Liver (tissue), 9 donors: Measurements from ENCODE around the gene LDAH. TPM values are rescaled to one million over a fixed set of nuclear protein-coding genes. Genes with fewer than 3 reads are reported as not detected.

ENCODE experiments used
- DNase-seq: peaks from one replicate; pipeline ENCODE4 v3.0.0-alpha.2; 2017; ENCODE audit warnings: low spot score
- H3K27ac ChIP-seq, 2 donors: one replicate each; pipeline ENCODE4 v1.7.0; 2013; ENCODE audit warnings: inconsistent platforms in 2 of 2, low read length in 2 of 2, control low read depth in 1 of 2, low read depth in 1 of 2, mild to moderate bottlenecking in 1 of 2
- H3K27me3 ChIP-seq, 4 donors: one replicate each; pipeline versions ENCODE4 v1.6.1 to v1.7.0; 2013; ENCODE audit warnings: low read length in 3 of 4, inconsistent platforms in 1 of 4, mild to moderate bottlenecking in 1 of 4, moderate library complexity in 1 of 4; ENCODE audit not compliant: control insufficient read depth in 4 of 4, insufficient read depth in 4 of 4
- H3K36me3 ChIP-seq, 4 donors: one replicate each; pipeline versions ENCODE4 v1.6.1 to v1.7.0; 2013; ENCODE audit warnings: low read length in 3 of 4, mild to moderate bottlenecking in 3 of 4, low read depth in 1 of 4, moderate library complexity in 1 of 4; ENCODE audit not compliant: control insufficient read depth in 4 of 4, insufficient read depth in 3 of 4
- H3K4me1 ChIP-seq, 4 donors: one replicate each; pipeline versions ENCODE4 v1.6.1 to v1.7.0; 2013; ENCODE audit warnings: low read length in 3 of 4, mild to moderate bottlenecking in 3 of 4, moderate library complexity in 1 of 4; ENCODE audit not compliant: control insufficient read depth in 4 of 4, insufficient read depth in 4 of 4
- H3K4me3 ChIP-seq, 3 donors: one replicate each; pipeline versions ENCODE4 v1.6.1 to v1.7.0; 2013; ENCODE audit warnings: low read length in 3 of 3, control low read depth in 1 of 3, low read depth in 1 of 3, mild to moderate bottlenecking in 1 of 3
- H3K9ac ChIP-seq, 2 donors: one replicate each; pipeline ENCODE4 v1.7.0; 2013; ENCODE audit warnings: low read length in 2 of 2, mild to moderate bottlenecking in 2 of 2, moderate library complexity in 2 of 2, control low read depth in 1 of 2, low read depth in 1 of 2
- H3K9me3 ChIP-seq, 4 donors: one replicate each; pipeline versions ENCODE4 v1.6.1 to v1.7.0; 2013; ENCODE audit warnings: low read length in 3 of 4; ENCODE audit not compliant: control insufficient read depth in 4 of 4
- ATF3 ChIP-seq: IDR thresholded peaks from 2 replicates; pipeline ENCODE4 v1.6.1; 2016; ENCODE audit warnings: antibody characterized with exemption
- EGR1 ChIP-seq, 2 donors: IDR thresholded peaks; 2 replicates each; pipeline ENCODE4 v1.6.1; 2016 to 2018; ENCODE audit warnings: antibody characterized with exemption in 2 of 2, low read depth in 2 of 2
- FOXA1 ChIP-seq: IDR thresholded peaks from 2 replicates; pipeline ENCODE4 v1.6.1; 2016; ENCODE audit warnings: antibody characterized with exemption
- FOXA2 ChIP-seq: IDR thresholded peaks from 2 replicates; pipeline ENCODE4 v1.6.1; 2016; ENCODE audit warnings: antibody characterized with exemption
- GABPA ChIP-seq, 2 donors: IDR thresholded peaks in 1 of 2; conservative IDR thresholded peaks in 1 of 2; 2 replicates each; pipeline ENCODE4 v1.6.1; 2016; ENCODE audit warnings: antibody characterized with exemption in 2 of 2, mild to moderate bottlenecking in 1 of 2, moderate library complexity in 1 of 2
- HNF4A ChIP-seq, 2 donors: conservative IDR thresholded peaks; 2 replicates each; pipeline ENCODE4 v1.6.1; 2016; ENCODE audit warnings: antibody characterized with exemption in 2 of 2, mild to moderate bottlenecking in 2 of 2
- RXRA ChIP-seq, 2 donors: IDR thresholded peaks; 2 replicates each; pipeline ENCODE4 v1.6.1; 2017 to 2018; ENCODE audit warnings: antibody characterized with exemption in 2 of 2, mild to moderate bottlenecking in 1 of 2
- TAF1 ChIP-seq: conservative IDR thresholded peaks from 2 replicates; pipeline ENCODE4 v1.6.1; 2016; ENCODE audit warnings: antibody characterized with exemption, mild to moderate bottlenecking
- ZBTB33 ChIP-seq: IDR thresholded peaks from 2 replicates; pipeline ENCODE4 v1.6.1; 2016; ENCODE audit warnings: antibody characterized with exemption
- WGBS: extraction: QIAGEN DNeasy Blood & Tissue Kit; methylation state at CpG from one replicate; pipeline ENCODE4 v1.1.7; 2013; 5-methylcytosine and 5-hydroxymethylcytosine counted together
- polyA plus RNA-seq, 2 donors: library from polyadenylated mRNA; stranded (reverse) in 1 of 2; unstranded in 1 of 2; fragments of 200-250 nt in 1 of 2; fragments of >200 nt in 1 of 2; fragmentation: Nextera tagmentation in 1 of 2; extraction: Ambion mirVana in 1 of 2; gene quantifications; one replicate each; pipeline versions ENCODE4 v1.2.1 to v1.2.3, GENCODE V29; 2013 to 2015
- total RNA-seq, 2 donors: library from RNA; depleted of rRNA; stranded (reverse); fragments of >200 nt; gene quantifications; one replicate each; pipeline ENCODE4 v1.2.3, GENCODE V29; 2014
- TF ChIP-seq, protein P1 (sequence below): IDR thresholded peaks from 2 replicates; pipeline ENCODE4 v1.6.1; 2016; ENCODE audit warnings: antibody characterized with exemption, mild to moderate bottlenecking
- donor health status: healthy.
- donor health status: healthy.
- donor health status: healthy.
- donor health status: healthy.
- donor health status: healthy.

LDAH gene
- total and polyA plus RNA-seq, 4 donors = 5.8 to 17.7 (median 9.7) TPM

DNA sequence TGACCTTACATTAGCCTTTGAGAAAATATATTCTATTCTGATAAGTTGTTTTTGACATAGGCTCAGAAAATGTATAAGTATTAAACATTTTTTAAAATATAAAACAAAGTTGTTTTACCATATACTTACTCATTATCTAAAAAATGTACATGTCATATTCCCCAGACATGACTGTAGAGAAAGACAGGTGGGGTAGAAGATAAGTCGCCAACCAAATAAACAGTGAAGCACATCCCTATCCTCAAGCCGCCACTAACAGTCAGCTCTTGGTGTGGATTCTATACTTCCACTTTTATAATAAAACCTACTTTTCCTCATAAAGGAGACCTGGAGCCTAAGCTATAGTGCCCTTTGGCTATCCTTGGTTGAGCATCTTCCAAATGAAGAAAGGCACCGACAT is 129.6 kb downstream of the LDAH start:
- H3K4me3 ChIP-seq = no peak overlapping the region
- peaks cover 4 to 52% (median 40%) of the 10 kb centered on the region in 4 donors for H3K4me1 ChIP-seq
- no peak overlapping the region for H3K27ac ChIP-seq
- H3K9me3 ChIP-seq = no peaks in the 10 kb centered on the region
- 96% methylated on average over 3 of the region's 3 CpGs for WGBS
- DNase-seq = no peak
- no peaks in the 10 kb centered on the region for H3K27me3 ChIP-seq
- no peak for TF ChIP-seq ZBTB33
- peaks cover 0 to 2% (median 0%) of the 10 kb centered on the region in 4 donors for H3K36me3 ChIP-seq
- H3K9ac ChIP-seq = no peak overlapping the region

DNA sequence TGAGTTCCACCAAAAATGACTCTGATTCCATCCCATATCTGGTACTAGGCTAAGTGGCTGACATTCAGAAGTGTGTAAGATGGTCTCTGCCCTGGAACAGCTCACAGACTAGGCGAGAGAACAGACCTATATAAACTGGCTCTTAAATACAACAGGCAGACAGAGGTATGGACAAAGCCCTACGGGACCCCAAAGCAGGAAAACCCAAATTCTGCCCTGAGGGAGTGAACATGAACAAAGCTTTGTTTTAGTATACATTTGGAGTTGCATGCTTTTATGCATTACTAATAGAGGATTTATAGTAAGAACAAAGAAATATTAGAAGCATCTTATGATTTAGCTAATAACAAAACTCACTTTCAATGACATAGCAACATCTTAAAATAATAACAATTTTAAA is 130.8 kb downstream of the LDAH start:
- Histone ChIP-seq H3K4me3 (no peak overlapping the region), H3K27me3 (no peaks in the 10 kb centered on the region), H3K4me1 (peaks cover 2 to 40% (median 34%) of the 10 kb centered on the region in 4 donors), H3K9ac (no peak overlapping the region), H3K27ac (no peak overlapping the region), H3K9me3 (no peaks in the 10 kb centered on the region), H3K36me3 (peaks cover 0 to 3% (median 0%) of the 10 kb centered on the region in 4 donors)
- WGBS = 97% methylated on average over 2 of the region's 2 CpGs
- no peak for DNase-seq
- TF ChIP-seq, protein P1, sequence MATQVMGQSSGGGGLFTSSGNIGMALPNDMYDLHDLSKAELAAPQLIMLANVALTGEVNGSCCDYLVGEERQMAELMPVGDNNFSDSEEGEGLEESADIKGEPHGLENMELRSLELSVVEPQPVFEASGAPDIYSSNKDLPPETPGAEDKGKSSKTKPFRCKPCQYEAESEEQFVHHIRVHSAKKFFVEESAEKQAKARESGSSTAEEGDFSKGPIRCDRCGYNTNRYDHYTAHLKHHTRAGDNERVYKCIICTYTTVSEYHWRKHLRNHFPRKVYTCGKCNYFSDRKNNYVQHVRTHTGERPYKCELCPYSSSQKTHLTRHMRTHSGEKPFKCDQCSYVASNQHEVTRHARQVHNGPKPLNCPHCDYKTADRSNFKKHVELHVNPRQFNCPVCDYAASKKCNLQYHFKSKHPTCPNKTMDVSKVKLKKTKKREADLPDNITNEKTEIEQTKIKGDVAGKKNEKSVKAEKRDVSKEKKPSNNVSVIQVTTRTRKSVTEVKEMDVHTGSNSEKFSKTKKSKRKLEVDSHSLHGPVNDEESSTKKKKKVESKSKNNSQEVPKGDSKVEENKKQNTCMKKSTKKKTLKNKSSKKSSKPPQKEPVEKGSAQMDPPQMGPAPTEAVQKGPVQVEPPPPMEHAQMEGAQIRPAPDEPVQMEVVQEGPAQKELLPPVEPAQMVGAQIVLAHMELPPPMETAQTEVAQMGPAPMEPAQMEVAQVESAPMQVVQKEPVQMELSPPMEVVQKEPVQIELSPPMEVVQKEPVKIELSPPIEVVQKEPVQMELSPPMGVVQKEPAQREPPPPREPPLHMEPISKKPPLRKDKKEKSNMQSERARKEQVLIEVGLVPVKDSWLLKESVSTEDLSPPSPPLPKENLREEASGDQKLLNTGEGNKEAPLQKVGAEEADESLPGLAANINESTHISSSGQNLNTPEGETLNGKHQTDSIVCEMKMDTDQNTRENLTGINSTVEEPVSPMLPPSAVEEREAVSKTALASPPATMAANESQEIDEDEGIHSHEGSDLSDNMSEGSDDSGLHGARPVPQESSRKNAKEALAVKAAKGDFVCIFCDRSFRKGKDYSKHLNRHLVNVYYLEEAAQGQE = no peak
- TF ChIP-seq TAF1 (no peak), RXRA (IDR thresholded peaks at IDR 0.05) (no peak), ATF3 (no peak), FOXA1 (no peak), FOXA2 (no peak)

GRCh38 chr2:20691076-20691734 is 131.7 kb downstream of the LDAH start:
- Histone ChIP-seq H3K9me3 (no peaks in the 10 kb centered on the region), H3K4me1 (peaks cover 2 to 32% (median 26%) of the 10 kb centered on the region in 4 donors), H3K36me3 (peaks cover 0 to 3% (median 1%) of the 10 kb centered on the region in 4 donors), H3K4me3 (no peak overlapping the region), H3K9ac (no peak overlapping the region), H3K27me3 (no peaks in the 10 kb centered on the region), H3K27ac (no peak overlapping the region)
- DNase-seq = no peak
- TF ChIP-seq HNF4A (conservative IDR thresholded peaks at IDR 0.05) (peak; percentile 13 to 17), EGR1 (IDR thresholded peaks at IDR 0.05; ENCODE audit: low read depth in 2 of 2) (no peak), GABPA (IDR thresholded peaks at IDR 0.05 in 1 of 2, conservative IDR thresholded peaks at IDR 0.05 in 1 of 2) (no peak), ATF3 (no peak)
- WGBS = 47% methylated on average over 6 of the region's 6 CpGs
